Mammary epithelial cell (primary cell): Measurements from ENCODE around the gene GSTP1.

Experiments
- CTCF ChIP-seq, 2 donors: IDR thresholded peaks in 1 of 2; conservative IDR thresholded peaks in 1 of 2; 2 replicates each; pipeline ENCODE4 v1.5.1; 2011 to 2012; ENCODE audit warnings: inconsistent platforms in 2 of 2, low read length in 2 of 2, mild to moderate bottlenecking in 2 of 2, control low read depth in 1 of 2, low read depth in 1 of 2; ENCODE audit not compliant: insufficient read depth in 1 of 2; ENCODE audit errors: extremely low read depth in 1 of 2
- EZH2 ChIP-seq: IDR thresholded peaks from 2 replicates; pipeline ENCODE4 v1.6.1; 2012; ENCODE audit warnings: low read length, inconsistent platforms, borderline replicate concordance

GRCh38 chr11:67574938-67575337 lies 8.7 kb upstream of the GSTP1 start:
- no peak for TF ChIP-seq CTCF (conservative IDR thresholded peaks at IDR 0.05 in 1 of 2, IDR thresholded peaks at IDR 0.05 in 1 of 2; ENCODE audit: extremely low read depth in 1 of 2, insufficient read depth in 1 of 2, low read depth in 1 of 2, low read length in 2 of 2)
- no peak for TF ChIP-seq EZH2
